GM12865 (cell line): ENCODE measurements around the gene KCNAB1.

Experiments
- DNase-seq: peaks from one replicate; pipeline ENCODE4 v3.0.0; 2010; ENCODE audit warnings: low read depth
- H3K4me3 ChIP-seq: 2 replicates; pipeline ENCODE4 v1.5.1; 2011; ENCODE audit warnings: mild to moderate bottlenecking, low read depth, low read length, control low read depth
- TF ChIP-seq, protein P1 (sequence below): IDR thresholded peaks from 2 replicates; pipeline ENCODE4 v1.5.1; 2011; ENCODE audit warnings: low read length, control low read depth, low read depth, inconsistent platforms; ENCODE audit not compliant: insufficient read depth; ENCODE audit errors: missing control alignments

Gene KCNAB1

DNA sequence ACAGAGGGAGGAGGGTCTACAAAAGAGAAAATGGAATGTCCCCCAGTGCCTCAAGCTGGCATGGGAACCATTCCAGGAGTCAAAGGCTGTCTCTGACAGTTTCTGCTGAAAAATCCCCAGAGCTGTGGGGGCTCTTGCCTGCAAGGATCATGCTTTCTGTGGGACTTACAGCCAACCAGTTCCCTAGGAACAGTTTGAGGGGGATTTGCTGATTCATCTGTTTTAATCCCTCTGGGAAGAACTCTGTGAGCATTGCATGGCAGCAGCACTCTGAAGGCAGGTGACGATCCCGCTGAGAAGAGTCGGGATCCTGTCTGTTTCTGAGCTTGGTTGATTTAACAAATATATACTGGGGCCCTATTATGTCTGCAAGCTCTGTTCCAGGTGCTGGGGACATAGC is 258.5 kb downstream of the KCNAB1 start:
- TF ChIP-seq, protein P1, sequence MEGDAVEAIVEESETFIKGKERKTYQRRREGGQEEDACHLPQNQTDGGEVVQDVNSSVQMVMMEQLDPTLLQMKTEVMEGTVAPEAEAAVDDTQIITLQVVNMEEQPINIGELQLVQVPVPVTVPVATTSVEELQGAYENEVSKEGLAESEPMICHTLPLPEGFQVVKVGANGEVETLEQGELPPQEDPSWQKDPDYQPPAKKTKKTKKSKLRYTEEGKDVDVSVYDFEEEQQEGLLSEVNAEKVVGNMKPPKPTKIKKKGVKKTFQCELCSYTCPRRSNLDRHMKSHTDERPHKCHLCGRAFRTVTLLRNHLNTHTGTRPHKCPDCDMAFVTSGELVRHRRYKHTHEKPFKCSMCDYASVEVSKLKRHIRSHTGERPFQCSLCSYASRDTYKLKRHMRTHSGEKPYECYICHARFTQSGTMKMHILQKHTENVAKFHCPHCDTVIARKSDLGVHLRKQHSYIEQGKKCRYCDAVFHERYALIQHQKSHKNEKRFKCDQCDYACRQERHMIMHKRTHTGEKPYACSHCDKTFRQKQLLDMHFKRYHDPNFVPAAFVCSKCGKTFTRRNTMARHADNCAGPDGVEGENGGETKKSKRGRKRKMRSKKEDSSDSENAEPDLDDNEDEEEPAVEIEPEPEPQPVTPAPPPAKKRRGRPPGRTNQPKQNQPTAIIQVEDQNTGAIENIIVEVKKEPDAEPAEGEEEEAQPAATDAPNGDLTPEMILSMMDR: no peak
- DNase-seq: no peak
- H3K4me3 ChIP-seq: no peak overlapping the region

DNA sequence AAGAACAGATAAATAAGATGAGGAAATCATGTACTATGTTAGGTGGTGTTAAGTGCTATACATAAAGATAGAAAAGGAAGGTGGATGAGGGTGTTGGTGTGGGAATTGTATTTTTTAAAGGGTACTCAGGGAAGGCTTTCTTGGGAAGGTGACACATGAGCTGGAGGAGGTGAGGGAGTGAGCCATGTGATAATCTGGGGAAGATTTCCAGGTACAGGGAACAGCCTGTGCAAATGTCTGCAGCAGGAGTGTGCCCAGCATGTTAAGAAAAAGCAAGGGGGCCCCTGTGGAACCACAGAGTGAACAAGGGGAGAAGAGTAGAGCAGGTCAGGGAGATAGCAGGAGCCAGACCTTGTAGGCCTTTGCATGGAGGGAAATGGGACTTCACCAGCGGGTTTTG is 258.9 kb downstream of the KCNAB1 start:
- no peak for DNase-seq
- H3K4me3 ChIP-seq: no peak overlapping the region
- TF ChIP-seq, protein P1: no peak

DNA sequence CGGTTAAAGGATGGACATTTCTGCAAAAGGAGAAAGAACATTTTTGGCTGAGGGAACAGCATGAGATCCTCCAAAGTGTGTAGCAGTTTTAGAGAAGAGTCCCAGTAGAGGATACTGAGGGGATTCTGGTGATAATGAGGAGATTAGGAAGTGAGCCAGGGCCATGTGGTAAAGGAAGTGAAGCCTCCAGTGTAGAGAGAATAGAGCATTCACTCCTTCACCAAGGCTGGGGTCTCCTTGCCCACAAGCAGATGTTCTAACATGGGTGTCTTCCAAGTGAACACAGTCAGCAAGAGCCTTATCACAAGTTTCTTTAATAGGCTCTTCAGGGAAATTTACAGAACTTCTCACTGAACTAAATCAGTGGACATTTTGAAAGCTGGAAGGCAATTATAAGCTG is 260.9 kb downstream of the KCNAB1 start:
- no peak overlapping the region for H3K4me3 ChIP-seq
- TF ChIP-seq, protein P1: no peak
- no peak for DNase-seq

DNA sequence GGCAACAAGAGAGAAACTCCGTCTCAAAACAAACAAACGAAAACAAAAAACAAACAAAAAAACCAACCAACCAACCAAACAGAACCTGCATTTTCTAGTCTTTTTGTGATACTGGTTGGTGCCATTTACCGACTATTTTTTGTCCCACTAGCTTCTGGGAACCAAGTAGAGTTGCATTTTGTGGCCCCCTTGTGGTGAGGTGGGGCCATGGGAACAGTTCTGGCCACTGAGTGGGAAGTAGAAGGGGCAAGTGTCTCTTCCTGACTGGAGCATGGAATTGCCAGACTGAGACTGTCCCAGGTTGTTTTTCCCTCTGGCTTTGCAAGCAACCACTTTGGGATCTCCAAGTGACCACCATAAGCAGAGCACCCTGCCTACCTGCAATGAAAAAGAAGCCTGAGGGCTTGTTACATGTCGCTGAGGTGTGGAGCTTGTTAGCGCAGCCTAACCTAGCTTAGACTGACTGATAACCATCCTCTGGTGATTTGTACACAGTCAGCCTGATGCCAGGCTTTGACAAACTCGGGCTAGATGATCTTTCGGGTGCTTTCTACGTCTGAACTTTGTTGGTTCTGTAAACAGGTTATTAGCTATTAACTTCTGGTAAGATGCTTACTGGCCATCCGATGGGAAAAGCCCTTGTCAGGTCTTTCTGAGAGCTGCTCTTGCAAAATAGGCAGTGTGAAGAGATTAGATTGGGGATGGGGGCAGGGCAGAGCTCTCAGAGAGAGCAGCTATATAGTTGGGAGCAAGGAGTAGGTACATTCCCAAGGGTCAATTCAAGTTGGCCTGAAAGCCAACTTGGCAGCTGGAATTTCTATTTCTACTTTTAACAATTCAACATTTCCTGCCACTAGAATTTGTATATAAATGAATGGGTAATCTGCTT is 262.3 kb downstream of the KCNAB1 start:
- TF ChIP-seq, protein P1: peak; percentile 76
- H3K4me3 ChIP-seq: no peak overlapping the region
- peak; percentile 56 for DNase-seq

DNA sequence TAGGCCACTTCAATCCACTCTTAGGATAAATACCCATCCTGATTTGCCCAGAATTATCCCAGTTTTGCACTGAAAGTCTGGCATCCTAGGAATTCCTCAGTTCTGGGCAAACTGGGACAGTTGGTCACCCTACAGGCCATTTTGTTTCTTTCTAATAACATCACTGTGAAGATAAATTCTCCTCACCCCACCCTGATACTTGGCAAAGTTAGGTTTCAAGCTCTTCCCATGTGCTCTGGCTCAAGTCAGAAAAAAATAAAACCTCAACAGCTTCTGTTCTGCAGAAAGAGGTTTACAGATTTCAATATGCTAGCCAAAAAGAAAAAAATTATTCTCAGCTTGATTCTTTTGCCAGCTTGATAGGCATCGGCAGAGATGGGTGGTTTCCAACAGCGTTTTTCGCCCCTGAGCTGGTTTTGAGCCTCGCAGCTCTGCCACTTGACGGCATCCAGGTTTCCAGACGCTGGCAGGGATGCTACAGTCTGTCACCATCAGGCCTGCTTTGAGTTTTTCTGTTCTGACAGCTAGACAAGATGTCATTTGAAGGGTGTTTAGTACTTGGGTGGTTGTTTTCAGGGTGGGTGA is 263.2 kb downstream of the KCNAB1 start:
- DNase-seq: no peak
- no peak overlapping the region for H3K4me3 ChIP-seq
- TF ChIP-seq, protein P1: no peak

DNA sequence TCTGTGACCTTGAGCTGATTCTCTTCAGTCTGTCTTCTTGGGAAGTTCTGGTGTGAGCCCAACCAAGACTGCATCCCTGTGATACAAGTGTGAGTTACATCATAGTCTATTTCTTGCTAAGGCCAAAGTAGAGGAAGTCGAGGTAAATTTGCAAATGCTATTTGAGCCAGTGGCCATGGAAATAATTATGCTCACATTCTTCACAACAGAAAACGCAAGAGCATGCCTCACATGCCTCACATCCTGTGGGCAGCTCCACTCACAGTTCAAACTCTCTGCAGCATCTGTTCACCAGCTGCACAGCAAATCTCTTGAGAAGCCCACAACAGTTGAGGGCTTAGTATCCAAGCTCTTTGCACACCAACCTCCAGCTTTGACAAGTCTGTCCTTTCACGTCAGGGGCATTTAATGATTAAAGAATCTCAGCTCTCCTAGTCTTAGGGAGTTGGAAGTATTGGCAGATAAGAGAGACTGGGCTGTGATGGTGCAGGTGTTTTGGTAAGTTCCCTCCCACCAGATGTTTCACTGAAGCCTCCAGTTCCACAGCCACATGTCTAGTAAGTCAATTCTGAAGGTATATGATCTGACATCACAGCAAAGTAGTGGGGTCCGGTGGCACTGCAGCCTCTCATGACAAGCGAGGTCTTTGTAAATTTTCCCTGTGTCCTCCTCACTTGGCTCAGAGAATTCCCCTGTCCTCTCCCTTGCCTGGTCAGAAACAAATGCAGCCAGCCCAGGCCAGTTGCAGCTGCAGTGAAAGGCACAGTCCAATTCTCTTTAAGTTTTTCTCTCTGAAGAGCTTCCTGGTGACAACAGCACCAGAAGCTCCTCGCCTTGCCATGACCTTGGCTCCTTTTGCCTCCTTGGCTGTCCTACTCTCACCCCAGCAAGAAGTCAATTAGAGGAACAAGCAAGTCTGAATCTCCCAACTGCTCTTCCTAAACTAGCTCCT is 268.4 kb downstream of the KCNAB1 start:
- TF ChIP-seq, protein P1: no peak
- H3K4me3 ChIP-seq: no peak overlapping the region
- peak; percentile 42 for DNase-seq
